Neural cell (in vitro differentiated cells): ENCODE results near the gene ADAMTS17. TPM values are rescaled to one million over a fixed set of nuclear protein-coding genes. Genes with fewer than 3 reads are reported as not detected.

Experiments
- H2AFZ ChIP-seq: fragments of 200-600, 300-800 bp; sonication (generic), shearing (Covaris generic); 2 replicates; pipeline ENCODE4 v1.6.0; 2014; ENCODE audit warnings: low read depth, mild to moderate bottlenecking, antibody characterized with exemption, low read length, moderate library complexity
- H3F3A ChIP-seq: fragments of 200-600 bp; shearing (Covaris generic); 2 replicates; pipeline ENCODE4 v1.6.1; 2016; ENCODE audit warnings: mild to moderate bottlenecking, moderate library complexity, mixed read lengths, antibody characterized with exemption, low read length; ENCODE audit not compliant: insufficient read depth, poor library complexity, severe bottlenecking
- H3K27ac ChIP-seq: fragments of 200-600, 300-800 bp; sonication (generic), shearing (Covaris generic); 2 replicates; pipeline ENCODE4 v1.5.1; 2014; ENCODE audit warnings: mild to moderate bottlenecking, low read length, moderate library complexity
- H3K27me3 ChIP-seq: fragments of 300-800, 200-600 bp; sonication (generic), shearing (Covaris generic); 2 replicates; pipeline ENCODE4 v1.6.0; 2014; ENCODE audit warnings: mild to moderate bottlenecking, low read depth, low read length, moderate library complexity; ENCODE audit not compliant: insufficient read depth
- H3K36me3 ChIP-seq: fragments of 300-800, 200-600 bp; sonication (generic), shearing (Covaris generic); 2 replicates; pipeline ENCODE4 v1.5.1; 2014; ENCODE audit warnings: mild to moderate bottlenecking, antibody characterized with exemption, low read length, moderate library complexity; ENCODE audit not compliant: insufficient read depth
- H3K4me2 ChIP-seq: fragments of 300-800, 200-600 bp; sonication (generic), shearing (Covaris generic); 2 replicates; pipeline ENCODE4 v1.6.0; 2014; ENCODE audit warnings: mild to moderate bottlenecking, low read length
- H3K4me3 ChIP-seq: fragments of 300-800, 200-600 bp; sonication (generic), shearing (Covaris generic); 2 replicates; pipeline ENCODE4 v1.5.1; 2014; ENCODE audit warnings: mild to moderate bottlenecking, low read length, moderate library complexity
- H3K79me2 ChIP-seq: fragments of 200-600 bp; shearing (Covaris generic); replicated peaks from 2 replicates; pipeline ENCODE4 v1.6.0; 2014; ENCODE audit warnings: mild to moderate bottlenecking, low read length, moderate library complexity; ENCODE audit not compliant: insufficient read depth
- H3K9ac ChIP-seq: fragments of 300-800, 200-600 bp; sonication (generic), shearing (Covaris generic); 2 replicates; pipeline ENCODE4 v1.6.1; 2016; ENCODE audit warnings: mild to moderate bottlenecking, low read length, mixed read lengths
- H3K9me2 ChIP-seq: fragments of 200-600 bp; shearing (Covaris generic); 2 replicates; pipeline ENCODE4 v1.6.1; 2016; ENCODE audit warnings: mild to moderate bottlenecking, low read length, mixed read lengths; ENCODE audit not compliant: insufficient read depth
- H3K9me3 ChIP-seq: fragments of 200-600, 300-800 bp; sonication (generic), shearing (Covaris generic); 2 replicates; pipeline ENCODE4 v1.6.1; 2016; ENCODE audit warnings: mild to moderate bottlenecking, mixed run types, low read length, moderate library complexity, mixed read lengths
- H4K20me1 ChIP-seq: fragments of 200-600 bp; shearing (Covaris generic); 2 replicates; pipeline ENCODE4 v1.6.1; 2016; ENCODE audit warnings: mild to moderate bottlenecking, mixed run types; ENCODE audit not compliant: insufficient read depth
- CTCF ChIP-seq: fragments of 450-650 bp; IDR thresholded peaks from 2 replicates; pipeline ENCODE4 v1.5.1; 2014; ENCODE audit warnings: antibody characterized with exemption, mild to moderate bottlenecking, moderate library complexity; ENCODE audit not compliant: poor library complexity, severe bottlenecking
- EP300 ChIP-seq: fragments of 450-650 bp; conservative IDR thresholded peaks from 2 replicates; pipeline ENCODE4 v1.6.1; 2014; ENCODE audit warnings: antibody characterized with exemption, mild to moderate bottlenecking, moderate library complexity; ENCODE audit not compliant: poor library complexity, severe bottlenecking
- EZH2 ChIP-seq: fragments of 200-600, 300-800 bp; shearing (Covaris generic), sonication (generic); IDR thresholded peaks from 2 replicates; pipeline ENCODE4 v1.6.1; 2014; ENCODE audit warnings: antibody characterized with exemption, low read length, borderline replicate concordance, mild to moderate bottlenecking; ENCODE audit not compliant: insufficient read depth, poor library complexity, severe bottlenecking
- MXI1 ChIP-seq: fragments of 450-650 bp; conservative IDR thresholded peaks from 2 replicates; pipeline ENCODE4 v1.6.1; 2014; ENCODE audit warnings: antibody characterized with exemption, mild to moderate bottlenecking; ENCODE audit not compliant: poor library complexity, severe bottlenecking
- POLR2AphosphoS5 ChIP-seq: IDR thresholded peaks from 2 replicates; pipeline ENCODE4 v1.6.1; 2012
- RAD21 ChIP-seq: fragments of 450-650 bp; conservative IDR thresholded peaks from 2 replicates; pipeline ENCODE4 v1.6.1; 2014; ENCODE audit warnings: antibody characterized with exemption, mild to moderate bottlenecking, moderate library complexity
- REST ChIP-seq: IDR thresholded peaks from 2 replicates; pipeline ENCODE4 v1.6.1; 2012; ENCODE audit warnings: borderline replicate concordance
- SMC3 ChIP-seq: fragments of 450-650 bp; conservative IDR thresholded peaks from 2 replicates; pipeline ENCODE4 v1.6.1; 2014; ENCODE audit warnings: antibody characterized with exemption, mild to moderate bottlenecking, moderate library complexity; ENCODE audit not compliant: poor library complexity
- TAF1 ChIP-seq: IDR thresholded peaks from 2 replicates; pipeline ENCODE4 v1.6.1; 2012; ENCODE audit warnings: low read depth
- polyA plus RNA-seq: library from polyadenylated mRNA; depleted of rRNA; stranded (reverse); fragments of >200 nt; gene quantifications from 2 replicates; pipeline ENCODE4 v1.2.3, GENCODE V29; 2014

The ADAMTS17 gene
- polyA plus RNA-seq, 1 donor from 2014 or later: 0.04 TPM

- H3K36me3 ChIP-seq: no peaks in the 10 kb centered on the region
- no peaks in the 10 kb centered on the region for H4K20me1 ChIP-seq
- H3K27ac ChIP-seq: no peak overlapping the region
- no peak for TF ChIP-seq POLR2AphosphoS5
- no peak for TF ChIP-seq MXI1
- TF ChIP-seq RAD21: no peak
- TF ChIP-seq CTCF: no peak
- TF ChIP-seq REST: no peak
- no peak for TF ChIP-seq TAF1
- TF ChIP-seq EP300: no peak
- TF ChIP-seq SMC3: no peak
- TF ChIP-seq EZH2: no peak
- no peaks in the 10 kb centered on the region for H3F3A ChIP-seq
- no peak overlapping the region for H3K9ac ChIP-seq
- no peak overlapping the region for H3K4me3 ChIP-seq
- H3K4me2 ChIP-seq: no peak overlapping the region
- no peak overlapping the region for H2AFZ ChIP-seq
- H3K79me2 ChIP-seq: no peaks in the 10 kb centered on the region
- H3K9me2 ChIP-seq: no peaks in the 10 kb centered on the region
- H3K9me3 ChIP-seq: no peaks in the 10 kb centered on the region
- no peaks in the 10 kb centered on the region for H3K27me3 ChIP-seq
Observed at GRCh38 chr15:100211855-100212850, 129.6 kb downstream of the ADAMTS17 start.

GRCh38 chr15:100210338-100210737, 131.4 kb downstream of the ADAMTS17 start:
- H3K27ac ChIP-seq: no peak overlapping the region
- H3K36me3 ChIP-seq: no peaks in the 10 kb centered on the region

More at GRCh38 chr15:100210338-100210737, 131.4 kb downstream of the ADAMTS17 start:
- Histone ChIP-seq H3K4me2 (no peak overlapping the region), H2AFZ (no peak overlapping the region), H3K9ac (no peak overlapping the region), H3K9me3 (no peaks in the 10 kb centered on the region), H4K20me1 (no peaks in the 10 kb centered on the region), H3K79me2 (no peaks in the 10 kb centered on the region), H3K9me2 (no peaks in the 10 kb centered on the region), H3F3A (no peaks in the 10 kb centered on the region), H3K4me3 (no peak overlapping the region), H3K27me3 (no peaks in the 10 kb centered on the region)
- TF ChIP-seq TAF1 (no peak), SMC3 (no peak), MXI1 (no peak), EZH2 (no peak), EP300 (no peak), RAD21 (no peak), POLR2AphosphoS5 (no peak), REST (no peak), CTCF (no peak)
